ENCODE data around the gene CRABP2.

CRABP2 gene

DNA sequence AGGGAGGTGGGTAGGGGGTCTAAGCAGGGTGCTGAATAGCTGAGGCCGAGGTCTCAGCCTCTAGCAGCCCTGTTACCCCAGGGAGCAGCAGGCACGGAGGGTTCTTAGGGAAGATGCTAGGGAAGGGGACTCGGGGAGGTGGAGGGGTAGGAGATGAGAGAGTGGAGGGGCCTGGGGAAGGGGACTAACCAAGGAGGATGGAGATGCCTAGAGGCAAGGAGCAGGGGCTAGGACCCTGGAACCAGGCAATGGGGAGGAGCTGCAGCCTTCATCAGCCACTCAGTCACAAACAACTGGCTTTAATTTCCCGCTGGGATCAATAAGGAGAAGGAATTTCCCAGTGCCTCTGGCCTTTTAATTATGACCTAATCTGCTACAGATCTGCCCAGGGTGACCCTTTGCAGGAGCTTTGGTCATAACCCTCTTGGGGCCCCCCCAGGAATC is 2.9 kb upstream of the CRABP2 start:
- DNase-seq (ENCODE audit: low read depth) = no peak

DNA sequence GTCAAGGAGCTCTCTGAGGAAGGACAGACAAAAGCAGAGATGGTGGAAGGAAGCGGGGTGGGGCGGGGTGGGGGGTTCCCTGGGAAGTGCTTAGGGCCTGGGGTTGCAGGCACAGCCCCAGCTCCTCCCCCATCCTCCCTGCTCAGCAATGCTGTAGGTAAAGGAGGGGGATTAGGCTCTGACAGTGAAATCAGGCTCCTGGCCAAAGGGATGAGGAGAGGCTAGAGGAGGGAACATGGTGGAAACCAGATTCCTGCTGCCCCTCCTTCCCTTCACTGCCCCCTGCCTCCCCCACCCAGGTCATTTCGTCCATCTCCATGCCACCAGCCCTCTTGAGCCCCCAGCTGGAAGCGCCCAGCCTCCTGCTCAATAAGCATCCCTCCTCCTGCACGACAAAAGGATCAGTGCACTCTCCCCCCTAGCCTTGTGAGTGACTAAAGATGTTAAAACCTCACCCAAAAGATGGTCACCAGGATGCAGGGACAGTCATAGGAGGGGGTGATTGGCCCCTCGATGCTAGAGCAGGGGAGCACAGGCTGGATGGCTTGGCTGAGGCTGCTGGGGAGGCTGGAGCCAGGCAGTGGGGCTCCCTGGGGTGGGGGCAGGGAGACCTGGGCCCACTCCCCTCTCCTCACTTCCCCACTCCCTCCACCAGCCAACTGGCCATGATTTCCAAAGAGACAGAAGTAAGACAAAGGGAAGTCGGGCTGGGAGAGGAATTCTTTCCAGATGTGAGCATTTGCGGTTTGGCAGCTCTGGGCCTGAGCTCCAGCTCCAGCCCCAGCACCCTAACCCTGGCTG is 2.2 kb upstream of the CRABP2 start:
- DNase-seq (ENCODE audit: low read depth) = no peak

DNA sequence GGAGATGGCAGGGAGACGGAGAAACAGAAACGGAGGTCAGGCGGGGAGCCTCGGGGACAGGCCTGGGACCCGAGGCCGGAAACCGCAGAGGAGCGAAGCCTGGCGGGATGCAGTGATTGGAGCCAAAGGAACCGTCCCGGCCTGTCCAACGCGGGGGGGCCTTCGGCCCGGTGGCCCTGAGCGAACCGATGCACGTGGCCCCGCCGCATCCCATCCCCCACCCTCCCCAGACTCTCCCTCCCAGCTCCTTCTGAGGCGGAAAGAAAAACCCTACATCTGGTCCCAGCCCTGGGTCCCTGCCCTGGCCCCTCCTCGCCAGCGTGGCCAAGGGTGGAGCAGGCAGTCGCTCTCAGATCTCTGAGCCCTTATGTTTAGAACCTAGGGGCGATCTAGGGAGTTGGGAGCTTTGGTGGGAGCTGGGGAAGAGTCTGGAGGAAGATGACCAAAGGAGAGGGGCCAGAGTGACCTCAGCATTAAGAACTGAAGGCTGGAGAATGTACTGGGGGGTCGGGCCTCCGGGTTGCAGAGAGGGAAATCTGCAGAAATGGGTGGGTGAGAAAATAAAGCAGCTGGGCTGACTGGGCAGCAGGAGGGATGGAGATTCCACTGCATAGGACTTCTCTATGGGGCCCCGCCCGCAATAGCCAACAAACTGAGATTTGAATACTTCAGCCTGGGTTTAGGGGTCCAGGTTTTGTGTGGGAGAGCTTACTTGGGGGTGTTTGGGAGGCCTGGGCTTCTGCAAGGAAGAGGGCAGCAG is 1.5 kb upstream of the CRABP2 start:
- DNase-seq (ENCODE audit: low read depth) = peak; percentile 84

- no peak for DNase-seq (ENCODE audit: low read depth)
Observed at GRCh38 chr1:156705918-156706656, 704 bp upstream of the CRABP2 start.

- DNase-seq (ENCODE audit: low read depth) = no peak
Observed at GRCh38 chr1:156704930-156705320, 458 bp downstream of the CRABP2 start.

GRCh38 chr1:156704166-156704711 is 1.1 kb downstream of the CRABP2 start:
- no peak for DNase-seq (ENCODE audit: low read depth)

DNA sequence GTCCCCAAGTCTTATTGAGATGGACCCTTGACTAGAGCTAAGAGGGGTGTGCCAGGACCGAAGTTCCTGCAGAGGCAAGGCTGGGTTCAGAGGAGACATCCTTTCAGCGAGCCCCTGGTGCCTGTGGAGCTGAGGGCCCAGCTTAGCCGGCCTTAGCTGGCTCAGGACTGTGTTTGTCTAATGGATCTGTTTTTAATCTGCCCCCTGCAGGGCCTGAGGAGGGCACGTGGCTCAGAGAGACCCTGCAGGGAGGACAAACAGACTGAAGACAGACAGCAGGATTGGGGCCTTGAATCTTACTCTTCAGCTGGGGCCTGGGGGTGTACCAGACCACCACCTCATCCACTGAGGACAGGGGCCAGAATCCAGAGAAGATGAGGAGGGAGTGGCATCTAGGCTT is 1.6 kb downstream of the CRABP2 start:
- no peak for DNase-seq (ENCODE audit: low read depth)

DNA sequence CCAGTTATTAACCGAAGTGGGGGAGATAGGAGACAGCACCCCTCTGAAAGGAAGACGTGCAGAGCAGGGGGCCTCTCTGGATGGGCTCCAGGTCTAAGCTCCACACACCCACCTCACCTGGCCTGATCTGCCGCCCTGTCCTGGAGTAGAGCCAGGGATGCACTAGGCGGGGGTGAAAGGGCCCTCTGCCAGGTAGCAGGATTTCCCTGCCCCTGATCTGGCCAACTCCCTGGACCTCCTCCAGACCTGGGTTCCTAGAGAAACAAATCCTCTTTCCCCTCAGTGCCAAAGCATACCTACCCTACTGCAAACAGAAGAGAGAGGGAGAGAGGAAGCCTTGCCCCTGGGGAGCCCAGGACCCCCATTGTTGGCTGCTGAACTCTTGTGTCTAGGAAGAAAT is 2.0 kb downstream of the CRABP2 start:
- no peak for DNase-seq (ENCODE audit: low read depth)

GRCh38 chr1:156700736-156701531 is 4.4 kb downstream of the CRABP2 start:
- DNase-seq (ENCODE audit: low read depth) = no peak

- DNase-seq (ENCODE audit: low read depth) = no peak
Observed at GRCh38 chr1:156698995-156699394, 6.4 kb downstream of the CRABP2 start.

DNA sequence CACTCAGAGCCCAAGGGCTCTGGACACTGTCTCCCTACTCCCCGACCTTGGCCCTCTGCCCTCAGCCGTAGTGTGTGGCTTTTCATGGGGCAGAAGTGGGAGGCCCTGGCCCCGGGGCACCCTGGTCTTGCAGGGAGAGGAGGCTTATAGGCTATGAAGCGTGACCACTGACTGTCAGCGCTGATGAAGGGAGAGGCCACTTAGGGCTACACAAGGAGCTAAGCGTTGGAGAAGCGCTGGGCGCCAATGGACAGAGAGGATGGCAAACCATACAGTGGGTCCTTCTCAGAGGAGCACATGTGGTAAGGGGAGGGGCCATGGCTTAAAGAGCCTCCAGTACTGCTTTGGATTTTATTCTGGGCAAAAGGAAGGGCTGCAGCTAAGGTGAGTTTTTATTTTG is 7.9 kb downstream of the CRABP2 start:
- no peak for DNase-seq (ENCODE audit: low read depth)

GRCh38 chr1:156696755-156697154 is 8.6 kb downstream of the CRABP2 start:
- no peak for DNase-seq (ENCODE audit: low read depth)

- no peak for DNase-seq (ENCODE audit: low read depth)
Observed at GRCh38 chr1:156694690-156694962, 10.8 kb downstream of the CRABP2 start.

GRCh38 chr1:156693848-156694689 is 11.3 kb downstream of the CRABP2 start:
- no peak for DNase-seq (ENCODE audit: low read depth)

- no peak for DNase-seq (ENCODE audit: low read depth)
Observed at GRCh38 chr1:156692925-156693847, 12.2 kb downstream of the CRABP2 start.

GRCh38 chr1:156692441-156692924 is 12.9 kb downstream of the CRABP2 start:
- no peak for DNase-seq (ENCODE audit: low read depth)

GRCh38 chr1:156691665-156692440 is 13.5 kb downstream of the CRABP2 start:
- no peak for DNase-seq (ENCODE audit: low read depth)

- DNase-seq (ENCODE audit: low read depth) = no peak
Observed at GRCh38 chr1:156691191-156691590, 14.2 kb downstream of the CRABP2 start.

DNA sequence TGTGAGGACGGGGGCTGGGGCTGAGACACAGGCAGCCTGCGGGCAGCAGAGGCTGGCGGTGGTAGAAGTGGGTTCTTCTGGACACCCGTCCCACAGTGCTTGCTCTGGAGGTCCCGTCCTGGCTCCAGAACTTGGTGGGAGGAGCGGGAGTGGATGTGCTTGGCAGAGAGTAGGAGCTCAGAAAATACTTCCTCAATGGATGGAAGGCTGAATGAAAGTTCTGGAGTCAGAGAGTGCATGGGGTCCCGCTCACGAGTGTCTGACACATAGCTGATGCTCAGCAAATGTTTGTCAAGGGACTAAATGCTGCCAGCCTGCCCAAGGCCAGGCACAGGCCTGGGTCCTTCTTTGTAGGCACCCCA is 14.7 kb downstream of the CRABP2 start:
- DNase-seq (ENCODE audit: low read depth) = no peak

All from fibroblast of the conjunctiva (primary cell).